ENCODE measurements around the gene TREML1. TPM values are rescaled to one million over a fixed set of nuclear protein-coding genes. Genes with fewer than 3 reads are reported as not detected.

TREML1 gene
- total RNA-seq, 1 donor from 2014 or later: not detected

DNA sequence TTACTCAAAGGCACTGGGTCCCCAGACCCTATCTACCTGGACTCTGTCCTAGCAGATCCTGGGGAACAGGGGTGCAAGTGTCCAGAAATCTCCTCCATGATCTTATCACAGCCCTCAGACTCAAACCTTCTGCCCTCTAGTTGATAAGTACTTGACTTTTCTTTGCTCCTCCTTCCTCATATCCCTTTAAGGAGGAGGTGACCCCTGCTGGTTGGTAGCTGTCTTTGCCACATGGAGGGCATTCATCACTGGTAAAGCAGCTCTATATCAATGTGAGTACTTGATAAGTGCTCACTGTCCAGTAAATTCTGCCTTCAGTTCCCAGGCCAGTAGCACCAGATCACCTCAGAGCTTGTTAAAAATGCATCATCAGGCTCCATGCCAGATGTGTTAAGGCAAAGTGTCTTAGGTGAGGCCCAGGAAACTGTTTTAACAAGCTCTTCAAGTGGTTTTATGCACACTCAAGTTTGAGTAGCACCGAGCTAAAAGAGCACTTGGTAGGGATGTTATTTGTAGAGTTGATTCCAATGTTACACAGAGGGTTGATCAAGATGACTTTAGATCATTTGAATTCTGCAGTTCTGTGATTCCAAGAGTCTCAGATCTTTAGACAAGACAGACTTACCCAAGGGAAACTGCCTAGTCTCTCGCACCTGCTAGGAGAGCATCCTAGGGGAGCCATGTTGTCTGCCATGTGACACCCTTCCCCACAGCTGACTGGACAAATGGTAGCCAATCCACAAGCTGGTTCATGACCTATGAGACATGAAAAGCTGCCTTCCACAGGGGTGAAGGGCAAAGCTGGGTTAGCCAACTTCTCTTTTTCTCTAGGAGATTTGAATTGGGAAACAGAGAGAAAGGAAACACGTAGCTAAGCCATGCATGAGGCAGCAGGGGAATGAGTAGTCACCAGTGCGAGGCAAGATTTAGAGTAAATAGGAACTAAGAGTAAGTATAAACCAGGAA, 28.2 kb upstream of the TREML1 start:
- Histone ChIP-seq H3K4me3 (ENCODE audit: low read depth, low read length) (no peak overlapping the region), H3K27me3 (ENCODE audit: control insufficient read depth, insufficient read depth, low read length) (no peaks in the 10 kb centered on the region), H3K36me3 (ENCODE audit: control insufficient read depth, insufficient read depth, low read length) (no peaks in the 10 kb centered on the region)
- peak; percentile 78 for TF ChIP-seq CTCF (IDR thresholded peaks at IDR 0.05; ENCODE audit: insufficient read depth, low read length, severe bottlenecking)
- DNase-seq (ENCODE audit: low read depth) (peak; percentile 76), FAIRE-seq (peak; percentile 91)

DNA sequence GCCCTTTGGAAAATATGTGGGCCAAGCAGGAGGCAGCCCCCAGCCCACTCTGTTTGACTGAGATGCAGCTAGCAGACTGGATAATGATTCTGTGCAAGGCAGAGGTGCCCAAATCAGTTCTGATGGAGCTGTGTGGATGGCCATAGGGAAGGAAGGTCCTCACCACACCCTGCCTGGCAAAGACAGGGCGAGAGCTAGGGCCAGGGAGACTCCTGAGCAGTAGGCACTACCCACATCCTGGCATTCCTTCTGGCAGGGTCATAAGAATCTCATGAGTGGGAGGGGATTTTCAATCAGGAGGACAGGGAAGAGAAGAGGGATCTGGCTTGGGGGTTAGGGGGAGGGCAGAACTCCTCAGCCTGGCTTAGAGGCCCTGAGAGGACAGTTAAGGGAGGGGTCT, 27.4 kb upstream of the TREML1 start:
- no peak for FAIRE-seq
- DNase-seq (ENCODE audit: low read depth): peak; percentile 55

DNA sequence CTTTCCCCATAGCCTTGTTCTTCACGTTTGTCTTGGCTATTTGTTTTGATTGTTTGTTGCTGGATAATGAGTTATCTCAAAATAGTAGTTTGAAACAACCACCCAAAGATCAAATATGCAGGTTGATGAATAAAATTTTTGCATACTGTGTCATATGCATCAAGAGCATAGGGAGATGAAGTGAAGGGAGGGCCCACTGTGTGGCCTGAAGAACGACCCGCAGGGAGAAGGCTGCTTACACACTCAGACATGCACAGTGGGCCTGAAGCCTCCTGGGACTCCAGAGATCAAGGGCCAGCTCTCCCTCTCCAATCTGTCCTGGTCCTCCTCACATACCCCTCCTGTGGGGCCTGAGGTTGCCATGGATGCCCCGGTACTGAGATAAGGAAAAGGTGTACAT, 25.0 kb upstream of the TREML1 start:
- Histone ChIP-seq H3K36me3 (ENCODE audit: control insufficient read depth, insufficient read depth, low read length) (no peaks in the 10 kb centered on the region), H3K4me3 (ENCODE audit: low read depth, low read length) (no peak overlapping the region), H3K27me3 (ENCODE audit: control insufficient read depth, insufficient read depth, low read length) (no peaks in the 10 kb centered on the region)
- TF ChIP-seq CTCF (IDR thresholded peaks at IDR 0.05; ENCODE audit: insufficient read depth, low read length, severe bottlenecking): no peak
- DNase-seq (ENCODE audit: low read depth) (no peak), FAIRE-seq (no peak)

More for the DNA sequence above, 27.4 kb upstream of the TREML1 start:
- H3K27me3 ChIP-seq (ENCODE audit: control insufficient read depth, insufficient read depth, low read length): no peaks in the 10 kb centered on the region
- no peak for TF ChIP-seq CTCF (IDR thresholded peaks at IDR 0.05; ENCODE audit: insufficient read depth, low read length, severe bottlenecking)
- H3K4me3 ChIP-seq (ENCODE audit: low read depth, low read length): no peak overlapping the region
- no peaks in the 10 kb centered on the region for H3K36me3 ChIP-seq (ENCODE audit: control insufficient read depth, insufficient read depth, low read length)

DNA sequence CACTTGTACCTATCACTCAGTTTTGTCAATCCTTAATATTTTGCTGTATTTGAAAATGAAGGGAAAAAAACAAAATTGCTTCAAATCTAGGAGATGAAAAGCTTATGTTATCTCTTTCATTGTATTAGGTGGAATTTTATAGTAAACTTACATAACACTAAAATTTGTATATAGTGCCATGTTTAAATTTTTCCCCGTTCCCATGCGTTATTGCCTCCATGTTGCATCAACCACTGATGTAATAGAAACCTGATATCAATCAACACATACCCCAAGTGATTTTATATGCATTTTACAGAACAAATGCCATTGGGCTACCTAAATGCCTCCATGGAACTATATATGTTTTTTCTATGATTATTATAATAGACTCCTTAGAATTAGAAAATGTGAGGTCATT, 23.5 kb upstream of the TREML1 start:
- FAIRE-seq (no peak), DNase-seq (ENCODE audit: low read depth) (no peak)
- no peaks in the 10 kb centered on the region for H3K27me3 ChIP-seq (ENCODE audit: control insufficient read depth, insufficient read depth, low read length)
- no peak for TF ChIP-seq CTCF (IDR thresholded peaks at IDR 0.05; ENCODE audit: insufficient read depth, low read length, severe bottlenecking)
- no peaks in the 10 kb centered on the region for H3K36me3 ChIP-seq (ENCODE audit: control insufficient read depth, insufficient read depth, low read length)
- no peak overlapping the region for H3K4me3 ChIP-seq (ENCODE audit: low read depth, low read length)

DNA sequence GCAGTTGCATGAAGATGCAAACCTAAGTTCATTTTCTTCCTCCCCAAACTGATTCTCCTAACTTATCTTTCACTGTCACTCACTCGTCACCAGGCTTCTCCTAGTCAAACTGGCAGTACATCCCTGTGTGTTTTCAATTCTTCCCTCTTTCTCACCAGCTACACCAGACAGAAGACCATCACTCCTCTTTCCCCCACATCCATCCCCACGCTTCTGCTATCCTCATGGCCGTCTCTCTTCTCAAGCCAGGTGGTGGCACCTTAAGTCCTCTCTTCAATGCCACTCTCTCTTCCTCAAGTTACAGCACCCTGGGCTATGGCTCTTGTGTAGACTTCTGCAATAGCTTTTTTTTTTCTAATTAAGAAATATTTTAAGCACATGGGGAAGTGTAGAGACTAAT, 23.1 kb upstream of the TREML1 start:
- FAIRE-seq: no peak
- no peak for TF ChIP-seq CTCF (IDR thresholded peaks at IDR 0.05; ENCODE audit: insufficient read depth, low read length, severe bottlenecking)
- no peaks in the 10 kb centered on the region for H3K27me3 ChIP-seq (ENCODE audit: control insufficient read depth, insufficient read depth, low read length)

More for the DNA sequence above, 23.1 kb upstream of the TREML1 start:
- no peak for DNase-seq (ENCODE audit: low read depth)
- H3K36me3 ChIP-seq (ENCODE audit: control insufficient read depth, insufficient read depth, low read length): no peaks in the 10 kb centered on the region
- no peak overlapping the region for H3K4me3 ChIP-seq (ENCODE audit: low read depth, low read length)

Data from bronchial epithelial cell (primary cell).